ENCODE results near the gene RAI1. TPM values are rescaled to one million over a fixed set of nuclear protein-coding genes. Genes with fewer than 3 reads are reported as not detected.

The RAI1 gene
- total RNA-seq, 2 experiments from 2014 or later: 17.1 to 49.4 TPM

GRCh38 chr17:17669580-17670235, 11.6 kb upstream of the RAI1 start:
- Histone ChIP-seq H3K4me2 (ENCODE audit: low read length) (no peak overlapping the region), H3K4me1 (ENCODE audit: insufficient read depth, low read length, poor library complexity, severe bottlenecking) (peaks cover 81% of the 10 kb centered on the region), H3K36me3 (ENCODE audit: insufficient read depth, low read length) (no peaks in the 10 kb centered on the region), H2AFZ (ENCODE audit: low read length) (no peak overlapping the region), H3K27ac (ENCODE audit: low read depth, low read length, poor library complexity, severe bottlenecking) (no peak overlapping the region), H3K9me2 (ENCODE audit: insufficient read depth, low read length) (no peaks in the 10 kb centered on the region), H3K79me2 (ENCODE audit: insufficient read depth, low read depth, low read length) (no peaks in the 10 kb centered on the region), H3K9me3 (ENCODE audit: low read length) (no peaks in the 10 kb centered on the region), H3K4me3 (ENCODE audit: low read depth, low read length, poor library complexity, severe bottlenecking) (no peak overlapping the region), H4K20me1 (ENCODE audit: insufficient read depth, low read length) (no peaks in the 10 kb centered on the region)
- no peak for DNase-seq (ENCODE audit: low spot score)
- intact Hi-C loops (cut with micrococcal nuclease; ENCODE audit: unreplicated experiment): no loop called here
- POLR2A ChIA-PET: interaction anchor here (0.7 kb wide), 1 partner anchor 249 kb away, joined by 3 read pairs; no protein-coding TSS in a partner anchor
- CTCF ChIA-PET (ENCODE audit: unreplicated experiment): no interaction called here
- TF ChIP-seq, protein P1, sequence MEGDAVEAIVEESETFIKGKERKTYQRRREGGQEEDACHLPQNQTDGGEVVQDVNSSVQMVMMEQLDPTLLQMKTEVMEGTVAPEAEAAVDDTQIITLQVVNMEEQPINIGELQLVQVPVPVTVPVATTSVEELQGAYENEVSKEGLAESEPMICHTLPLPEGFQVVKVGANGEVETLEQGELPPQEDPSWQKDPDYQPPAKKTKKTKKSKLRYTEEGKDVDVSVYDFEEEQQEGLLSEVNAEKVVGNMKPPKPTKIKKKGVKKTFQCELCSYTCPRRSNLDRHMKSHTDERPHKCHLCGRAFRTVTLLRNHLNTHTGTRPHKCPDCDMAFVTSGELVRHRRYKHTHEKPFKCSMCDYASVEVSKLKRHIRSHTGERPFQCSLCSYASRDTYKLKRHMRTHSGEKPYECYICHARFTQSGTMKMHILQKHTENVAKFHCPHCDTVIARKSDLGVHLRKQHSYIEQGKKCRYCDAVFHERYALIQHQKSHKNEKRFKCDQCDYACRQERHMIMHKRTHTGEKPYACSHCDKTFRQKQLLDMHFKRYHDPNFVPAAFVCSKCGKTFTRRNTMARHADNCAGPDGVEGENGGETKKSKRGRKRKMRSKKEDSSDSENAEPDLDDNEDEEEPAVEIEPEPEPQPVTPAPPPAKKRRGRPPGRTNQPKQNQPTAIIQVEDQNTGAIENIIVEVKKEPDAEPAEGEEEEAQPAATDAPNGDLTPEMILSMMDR (conservative IDR thresholded peaks at IDR 0.05; ENCODE audit: low read length): no peak
- TF ChIP-seq EZH2phosphoT487 (IDR thresholded peaks at IDR 0.05; ENCODE audit: borderline replicate concordance, low read depth, low read length): no peak
- BruUV-seq (replicated peaks): no TSS peak

GRCh38 chr17:17670701-17671305, 10.5 kb upstream of the RAI1 start:
- H3K36me3 ChIP-seq (ENCODE audit: insufficient read depth, low read length): no peaks in the 10 kb centered on the region
- no peak overlapping the region for H3K27ac ChIP-seq (ENCODE audit: low read depth, low read length, poor library complexity, severe bottlenecking)
- no peaks in the 10 kb centered on the region for H3K79me2 ChIP-seq (ENCODE audit: insufficient read depth, low read depth, low read length)
- no peaks in the 10 kb centered on the region for H3K9me3 ChIP-seq (ENCODE audit: low read length)
- intact Hi-C loops (cut with micrococcal nuclease; ENCODE audit: unreplicated experiment): no loop called here
- DNase-seq (ENCODE audit: low spot score): no peak
- no peaks in the 10 kb centered on the region for H4K20me1 ChIP-seq (ENCODE audit: insufficient read depth, low read length)
- ChIA-PET CTCF (ENCODE audit: unreplicated experiment) (no interaction called here), POLR2A (no interaction called here)
- no peak overlapping the region for H3K4me2 ChIP-seq (ENCODE audit: low read length)
- H3K4me1 ChIP-seq (ENCODE audit: insufficient read depth, low read length, poor library complexity, severe bottlenecking): peaks cover 84% of the 10 kb centered on the region
- no peak overlapping the region for H3K4me3 ChIP-seq (ENCODE audit: low read depth, low read length, poor library complexity, severe bottlenecking)
- H3K9me2 ChIP-seq (ENCODE audit: insufficient read depth, low read length): no peaks in the 10 kb centered on the region
- no TSS peak for BruUV-seq (replicated peaks)
- no peak overlapping the region for H2AFZ ChIP-seq (ENCODE audit: low read length)
- TF ChIP-seq, protein P1 (conservative IDR thresholded peaks at IDR 0.05; ENCODE audit: low read length): no peak
- TF ChIP-seq EZH2phosphoT487 (IDR thresholded peaks at IDR 0.05; ENCODE audit: borderline replicate concordance, low read depth, low read length): no peak

Measured in OCI-LY7 (cell line).